NCI-H1436 (cell line): Measurements from ENCODE around the gene MPHOSPH6.
"Not testable (repeated sequence)": the region's sequence is repeated elsewhere in the genome, so short reads cannot be mapped to it uniquely, and the experiment has no call there.

Source experiments
- DNase-seq: peaks from one replicate; lab custom pipeline; 2025; lab: John Stamatoyannopoulos, UW

MPHOSPH6 gene

GRCh38 chr16:82118749-82119148 is 51.3 kb downstream of the MPHOSPH6 start:
- DNase-seq: no peak

- no peak for DNase-seq
Observed at GRCh38 chr16:82116535-82116934, 53.5 kb downstream of the MPHOSPH6 start.

DNA sequence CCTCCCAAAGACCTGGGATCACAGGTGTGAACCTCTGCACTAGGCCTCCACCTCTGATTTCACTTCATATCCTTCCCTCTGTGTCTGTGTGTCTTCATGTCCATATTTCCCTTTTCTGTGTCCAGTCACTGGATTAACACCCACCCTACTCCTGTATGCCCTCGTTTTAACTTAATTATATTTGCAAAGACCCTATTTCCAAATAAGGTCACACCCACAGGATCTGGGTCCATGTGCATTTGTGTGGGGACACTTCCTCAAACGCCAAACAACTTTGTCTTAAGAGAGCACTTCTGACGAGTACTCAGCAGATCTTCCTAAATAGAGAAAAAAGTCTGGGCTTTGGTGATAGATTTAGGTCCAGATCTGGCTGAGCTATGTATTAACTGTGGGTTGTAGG is 56.3 kb downstream of the MPHOSPH6 start:
- no peak for DNase-seq

GRCh38 chr16:82111944-82112343 is 58.1 kb downstream of the MPHOSPH6 start:
- DNase-seq: no peak

DNA sequence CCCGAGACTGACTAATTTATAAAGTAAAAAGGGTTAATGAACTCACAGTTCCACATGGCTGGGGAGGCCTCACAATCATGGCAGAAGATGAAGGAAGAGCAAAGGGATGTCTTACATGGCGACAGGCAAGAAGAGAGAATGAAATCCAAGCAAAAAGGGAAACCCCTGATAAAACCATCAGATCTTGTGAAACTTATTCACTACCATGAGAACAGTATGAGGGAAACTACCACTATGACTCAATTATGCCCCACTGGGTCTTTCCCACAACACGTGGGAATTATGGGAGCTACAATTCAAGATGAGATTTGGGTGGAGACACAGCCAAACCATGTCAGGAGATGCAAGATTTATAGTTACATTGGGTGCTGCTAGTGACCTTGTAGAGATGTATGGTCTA is 60.8 kb downstream of the MPHOSPH6 start:
- not testable (repeated sequence) for DNase-seq

DNA sequence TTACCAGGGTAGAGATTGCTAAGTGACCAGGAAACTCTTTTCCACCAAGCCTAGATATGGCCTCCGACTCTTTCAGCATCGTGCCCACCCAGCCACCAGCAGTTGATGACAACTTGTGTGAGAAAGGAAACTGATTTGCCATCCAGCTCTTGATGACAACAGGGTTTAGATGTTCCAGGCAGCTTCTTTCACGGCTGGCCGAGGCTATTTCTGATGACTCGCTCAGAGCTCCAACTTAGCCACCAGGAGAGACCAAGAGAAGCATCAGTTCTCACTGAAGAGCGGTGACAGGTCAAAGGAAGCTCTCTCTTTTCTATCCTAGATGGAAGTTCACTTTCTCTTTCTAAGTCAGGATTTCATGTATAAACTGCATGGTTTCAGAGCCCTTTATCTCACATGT is 61.2 kb downstream of the MPHOSPH6 start:
- DNase-seq: no peak

- no peak for DNase-seq
Observed at GRCh38 chr16:82108100-82108499, 61.9 kb downstream of the MPHOSPH6 start.

GRCh38 chr16:82105107-82105506 is 64.9 kb downstream of the MPHOSPH6 start:
- DNase-seq: no peak
